ENCODE data around the gene PRR19. TPM values are rescaled to one million over a fixed set of nuclear protein-coding genes. Genes with fewer than 3 reads are reported as not detected.

The PRR19 gene
- total and polyA plus RNA-seq, 3 donors from 2014 or later: 16.8 to 37.4 (median 18.3) TPM

DNA sequence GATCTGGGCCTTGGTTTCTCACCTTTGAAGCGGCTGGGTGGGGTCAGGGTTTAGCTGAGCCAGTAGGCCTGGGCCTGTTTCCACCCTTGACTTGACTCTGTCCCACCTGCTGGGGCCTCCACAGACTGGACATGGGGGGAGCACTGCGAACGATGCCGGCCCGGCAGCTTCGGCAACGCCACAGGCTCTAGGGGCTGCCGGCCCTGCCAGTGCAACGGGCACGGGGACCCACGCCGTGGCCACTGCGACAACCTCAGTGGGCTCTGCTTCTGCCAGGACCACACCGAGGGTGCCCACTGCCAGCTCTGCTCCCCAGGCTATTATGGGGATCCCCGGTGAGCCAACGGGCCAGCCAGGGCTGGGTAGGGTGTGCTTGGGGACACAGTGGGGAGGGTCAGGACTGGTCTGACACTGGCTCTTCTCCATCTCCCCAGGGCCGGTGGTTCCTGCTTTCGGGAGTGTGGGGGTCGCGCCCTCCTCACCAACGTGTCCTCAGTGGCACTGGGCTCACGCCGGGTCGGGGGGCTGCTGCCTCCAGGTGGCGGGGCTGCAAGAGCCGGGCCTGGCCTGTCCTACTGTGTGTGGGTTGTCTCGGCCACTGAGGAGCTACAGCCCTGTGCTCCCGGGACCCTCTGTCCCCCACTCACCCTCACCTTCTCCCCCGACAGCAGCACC lies 51.5 kb downstream of the PRR19 start:
- Histone ChIP-seq H3K27me3 (no peaks in the 10 kb centered on the region), H3K27ac (no peak overlapping the region), H3K4me1 (peaks cover 8% of the 10 kb centered on the region), H3K4me3 (no peak overlapping the region), H3K36me3 (ENCODE audit: low read depth, missing control alignments) (no peaks in the 10 kb centered on the region), H3K9me3 (no peaks in the 10 kb centered on the region)
- 83 to 95% methylated on average over 6 to 28 of the region's 29 CpGs for WGBS, 2 donors
- intact Hi-C loops (cut with DNase I; ENCODE audit: low total_unique reads): no loop called here
- DNase-seq: no peak
- no peak for TF ChIP-seq POLR2A (IDR thresholded peaks at IDR 0.05)
- TF ChIP-seq, protein P1, sequence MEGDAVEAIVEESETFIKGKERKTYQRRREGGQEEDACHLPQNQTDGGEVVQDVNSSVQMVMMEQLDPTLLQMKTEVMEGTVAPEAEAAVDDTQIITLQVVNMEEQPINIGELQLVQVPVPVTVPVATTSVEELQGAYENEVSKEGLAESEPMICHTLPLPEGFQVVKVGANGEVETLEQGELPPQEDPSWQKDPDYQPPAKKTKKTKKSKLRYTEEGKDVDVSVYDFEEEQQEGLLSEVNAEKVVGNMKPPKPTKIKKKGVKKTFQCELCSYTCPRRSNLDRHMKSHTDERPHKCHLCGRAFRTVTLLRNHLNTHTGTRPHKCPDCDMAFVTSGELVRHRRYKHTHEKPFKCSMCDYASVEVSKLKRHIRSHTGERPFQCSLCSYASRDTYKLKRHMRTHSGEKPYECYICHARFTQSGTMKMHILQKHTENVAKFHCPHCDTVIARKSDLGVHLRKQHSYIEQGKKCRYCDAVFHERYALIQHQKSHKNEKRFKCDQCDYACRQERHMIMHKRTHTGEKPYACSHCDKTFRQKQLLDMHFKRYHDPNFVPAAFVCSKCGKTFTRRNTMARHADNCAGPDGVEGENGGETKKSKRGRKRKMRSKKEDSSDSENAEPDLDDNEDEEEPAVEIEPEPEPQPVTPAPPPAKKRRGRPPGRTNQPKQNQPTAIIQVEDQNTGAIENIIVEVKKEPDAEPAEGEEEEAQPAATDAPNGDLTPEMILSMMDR (IDR thresholded peaks at IDR 0.05): no peak

DNA sequence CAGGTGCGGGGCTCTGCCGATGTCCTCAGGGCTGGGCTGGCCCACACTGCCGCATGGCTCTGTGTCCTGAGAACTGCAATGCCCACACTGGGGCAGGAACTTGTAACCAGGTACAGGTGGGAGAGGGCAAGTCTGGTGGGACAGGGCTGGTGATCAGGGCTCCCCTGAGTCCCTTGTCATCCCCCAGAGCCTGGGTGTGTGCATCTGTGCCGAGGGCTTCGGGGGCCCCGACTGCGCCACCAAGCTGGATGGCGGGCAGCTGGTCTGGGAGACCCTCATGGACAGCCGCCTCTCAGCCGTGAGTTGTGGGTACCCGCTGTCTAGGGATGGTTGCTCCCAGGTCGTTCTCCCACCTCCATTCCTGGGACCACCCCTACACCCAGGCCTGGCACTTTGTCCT lies 54.0 kb downstream of the PRR19 start:
- no peak for DNase-seq
- no peaks in the 10 kb centered on the region for H3K9me3 ChIP-seq
- no peak overlapping the region for H3K27ac ChIP-seq
- no peak for TF ChIP-seq POLR2A (IDR thresholded peaks at IDR 0.05)
- TF ChIP-seq, protein P1 (IDR thresholded peaks at IDR 0.05): no peak
- H3K4me1 ChIP-seq: peaks cover 19% of the 10 kb centered on the region
- WGBS, 2 donors: 80 to 91% methylated on average over 1 to 12 of the region's 12 CpGs
- no peaks in the 10 kb centered on the region for H3K36me3 ChIP-seq (ENCODE audit: low read depth, missing control alignments)
- no peak overlapping the region for H3K4me3 ChIP-seq
- H3K27me3 ChIP-seq: no peaks in the 10 kb centered on the region
- intact Hi-C loops (cut with DNase I; ENCODE audit: low total_unique reads): no loop called here

DNA sequence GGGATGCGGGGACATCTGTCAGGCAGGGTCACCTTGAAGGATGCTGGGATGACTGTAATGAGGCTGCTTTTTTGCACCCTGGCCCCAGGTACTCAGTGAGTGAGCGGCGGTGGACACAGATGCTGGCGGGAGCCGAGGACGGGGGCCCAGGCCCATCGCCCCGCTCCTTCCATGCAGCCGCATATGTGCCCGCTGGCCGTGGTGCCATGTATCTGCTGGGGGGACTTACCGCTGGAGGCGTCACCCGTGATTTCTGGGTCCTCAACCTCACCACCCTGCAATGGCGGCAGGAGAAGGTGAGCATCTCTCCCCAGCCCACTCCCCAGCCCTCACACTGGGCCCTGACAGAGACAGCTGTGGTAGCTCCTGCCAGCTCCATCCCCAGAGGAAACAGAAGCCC lies 54.8 kb downstream of the PRR19 start:
- intact Hi-C loops (cut with DNase I; ENCODE audit: low total_unique reads): no loop called here
- Histone ChIP-seq H3K4me1 (peaks cover 19% of the 10 kb centered on the region), H3K36me3 (ENCODE audit: low read depth, missing control alignments) (no peaks in the 10 kb centered on the region), H3K27me3 (no peaks in the 10 kb centered on the region), H3K9me3 (no peaks in the 10 kb centered on the region), H3K27ac (no peak overlapping the region), H3K4me3 (no peak overlapping the region)
- 83 to 97% methylated on average over 1 to 15 of the region's 15 CpGs for WGBS, 2 donors
- TF ChIP-seq POLR2A (IDR thresholded peaks at IDR 0.05): no peak
- TF ChIP-seq, protein P1 (IDR thresholded peaks at IDR 0.05): no peak
- DNase-seq: no peak

DNA sequence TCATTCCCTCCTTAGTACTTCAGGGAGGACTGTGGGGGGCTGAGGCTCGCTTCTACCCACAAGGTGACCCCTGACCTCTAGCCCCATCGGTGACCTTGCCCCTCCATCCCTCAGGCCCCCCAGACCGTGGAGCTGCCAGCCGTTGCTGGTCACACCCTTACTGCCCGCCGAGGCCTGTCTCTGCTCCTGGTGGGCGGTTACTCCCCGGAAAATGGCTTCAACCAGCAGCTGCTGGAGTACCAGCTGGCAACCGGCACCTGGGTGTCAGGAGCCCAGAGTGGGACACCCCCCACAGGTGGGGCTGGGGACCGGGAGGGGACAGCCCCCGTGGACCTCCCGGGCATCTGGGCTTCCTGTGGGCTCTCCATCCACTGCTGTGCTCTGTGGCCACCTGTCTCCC lies 55.4 kb downstream of the PRR19 start:
- WGBS, 2 donors: 85 to 93% methylated on average over 3 to 9 of the region's 12 CpGs
- no peak overlapping the region for H3K4me3 ChIP-seq
- no peaks in the 10 kb centered on the region for H3K9me3 ChIP-seq
- H3K27ac ChIP-seq: no peak overlapping the region
- DNase-seq: no peak
- TF ChIP-seq, protein P1 (IDR thresholded peaks at IDR 0.05): no peak
- TF ChIP-seq POLR2A (IDR thresholded peaks at IDR 0.05): no peak
- H3K36me3 ChIP-seq (ENCODE audit: low read depth, missing control alignments): no peaks in the 10 kb centered on the region
- peaks cover 19% of the 10 kb centered on the region for H3K4me1 ChIP-seq
- intact Hi-C loops (cut with DNase I; ENCODE audit: low total_unique reads): no loop called here
- no peaks in the 10 kb centered on the region for H3K27me3 ChIP-seq

Small RNA genes within 50 kb of the gene (microRNA-seq; reads per million reads assigned to microRNA genes)
- gene MIR8077 (ENCODE audit: borderline number of aligned reads in 2 of 2, borderline replicate concordance in 1 of 2): 0 reads per million in 2 donors

Small RNA genes within 50 kb of the gene (small RNA-seq; reads per million reads assigned to genes)
- gene MIR8077: 0 reads per million in 2 donors

Other genes starting within 250 kb of the PRR19 start
- 10 to 100 TPM; 43.8 to 87.4 TPM for gene GRIK5, start 231.9 kb upstream of the PRR19 start, total RNA-seq
- gene GRIK5, start 231.9 kb upstream of the PRR19 start, polyA plus RNA-seq (ENCODE audit: insufficient read depth, low read depth, low replicate concordance): 31.7 TPM
- gene ZNF574, start 226.0 kb upstream of the PRR19 start, total RNA-seq: 10 to 100 TPM; 63.2 to 64.8 TPM
- 47.4 TPM for gene ZNF574, start 226.0 kb upstream of the PRR19 start, polyA plus RNA-seq (ENCODE audit: insufficient read depth, low read depth, low replicate concordance)
- 10 to 100 TPM in 1 of 2 donors, 1 to 10 TPM in 1; 9.4 to 20.6 TPM for gene POU2F2, start 169.7 kb upstream of the PRR19 start, total RNA-seq
- 13.2 TPM for gene POU2F2, start 169.7 kb upstream of the PRR19 start, polyA plus RNA-seq (ENCODE audit: insufficient read depth, low read depth, low replicate concordance)
- gene DEDD2, start 84.5 kb upstream of the PRR19 start, total RNA-seq: 10 to 100 TPM; 54.4 to 80.0 TPM
- gene DEDD2, start 84.5 kb upstream of the PRR19 start, polyA plus RNA-seq (ENCODE audit: insufficient read depth, low read depth, low replicate concordance): 40.7 TPM
- gene ZNF526, start 81.8 kb upstream of the PRR19 start, total RNA-seq: 10 to 100 TPM; 10.1 to 12.2 TPM
- 10.1 TPM for gene ZNF526, start 81.8 kb upstream of the PRR19 start, polyA plus RNA-seq (ENCODE audit: insufficient read depth, low read depth, low replicate concordance)
- gene GSK3A, start 59.5 kb upstream of the PRR19 start, total RNA-seq: 10 to 100 TPM; 54.3 to 64.3 TPM
- 98.1 TPM for gene GSK3A, start 59.5 kb upstream of the PRR19 start, polyA plus RNA-seq (ENCODE audit: insufficient read depth, low read depth, low replicate concordance)
- gene ERF, start 47.0 kb upstream of the PRR19 start, total RNA-seq: 100 to 1,000 TPM in 1 of 2 donors, 10 to 100 TPM in 1; 85.4 to 120 TPM
- 59.6 TPM for gene ERF, start 47.0 kb upstream of the PRR19 start, polyA plus RNA-seq (ENCODE audit: insufficient read depth, low read depth, low replicate concordance)
- gene CIC, start 32.9 kb upstream of the PRR19 start, total RNA-seq: 100 to 1,000 TPM; 163 to 181 TPM
- gene CIC, start 32.9 kb upstream of the PRR19 start, polyA plus RNA-seq (ENCODE audit: insufficient read depth, low read depth, low replicate concordance): 95.6 TPM
- 10 to 100 TPM; 50.7 to 66.7 TPM for gene PAFAH1B3, start 492 bp downstream of the PRR19 start, total RNA-seq
- 45.1 TPM for gene PAFAH1B3, start 492 bp downstream of the PRR19 start, polyA plus RNA-seq (ENCODE audit: insufficient read depth, low read depth, low replicate concordance)
- 10 to 100 TPM in 1 of 2 donors, 1 to 10 TPM in 1; 7.2 to 12.3 TPM for gene TMEM145, start 11.2 kb downstream of the PRR19 start, total RNA-seq
- 6.9 TPM for gene TMEM145, start 11.2 kb downstream of the PRR19 start, polyA plus RNA-seq (ENCODE audit: insufficient read depth, low read depth, low replicate concordance)
- gene MEGF8, start 23.5 kb downstream of the PRR19 start, total RNA-seq: 10 to 100 TPM; 26.9 to 27.3 TPM
- 18.8 TPM for gene MEGF8, start 23.5 kb downstream of the PRR19 start, polyA plus RNA-seq (ENCODE audit: insufficient read depth, low read depth, low replicate concordance)
- 1 to 10 TPM; 1.9 to 5.0 TPM for gene CNFN, start 88.2 kb downstream of the PRR19 start, total RNA-seq
- 2.2 TPM for gene CNFN, start 88.2 kb downstream of the PRR19 start, polyA plus RNA-seq (ENCODE audit: insufficient read depth, low read depth, low replicate concordance)
- gene LIPE, start 125.3 kb downstream of the PRR19 start, total RNA-seq: 10 to 100 TPM; 49.2 to 73.5 TPM
- gene LIPE, start 125.3 kb downstream of the PRR19 start, polyA plus RNA-seq (ENCODE audit: insufficient read depth, low read depth, low replicate concordance): 131 TPM
- not detected for gene CXCL17, start 140.8 kb downstream of the PRR19 start, total RNA-seq
- not detected for gene CXCL17, start 140.8 kb downstream of the PRR19 start, polyA plus RNA-seq (ENCODE audit: insufficient read depth, low read depth, low replicate concordance)
- 10 to 100 TPM; 12.7 to 13.7 TPM for gene CEACAM1, start 226.3 kb downstream of the PRR19 start, total RNA-seq
- 6.8 TPM for gene CEACAM1, start 226.3 kb downstream of the PRR19 start, polyA plus RNA-seq (ENCODE audit: insufficient read depth, low read depth, low replicate concordance)

Measured in testis (tissue), 3 donors.